GM23248 (cell line): ENCODE data around the gene HRK. TPM values are rescaled to one million over a fixed set of nuclear protein-coding genes. Genes with fewer than 3 reads are reported as not detected.

ENCODE experiments used
- DNase-seq: peaks from one replicate; pipeline ENCODE4 v3.0.0-alpha.2; 2015
- H2AFZ ChIP-seq: fragments of 200-600 bp; sonication (generic); 2 replicates; pipeline ENCODE4 v1.6.1; 2016; ENCODE audit warnings: antibody characterized with exemption
- H3F3A ChIP-seq: fragments of 200-600 bp; sonication (generic); 2 replicates; pipeline ENCODE4 v1.6.1; 2016; ENCODE audit warnings: mild to moderate bottlenecking, antibody characterized with exemption, mixed run types; ENCODE audit not compliant: insufficient read depth
- H3K27ac ChIP-seq: fragments of 200-600 bp; sonication (generic); 2 replicates; pipeline ENCODE4 v1.5.1; 2016; ENCODE audit warnings: mild to moderate bottlenecking
- H3K27me3 ChIP-seq: fragments of 200-600 bp; sonication (generic); replicated peaks from 2 replicates; pipeline ENCODE4 v1.6.1; 2016; ENCODE audit warnings: mild to moderate bottlenecking; ENCODE audit not compliant: insufficient read depth
- H3K36me3 ChIP-seq: fragments of 200-600 bp; sonication (generic); 2 replicates; pipeline ENCODE4 v1.6.1; 2016; ENCODE audit warnings: low read depth, mild to moderate bottlenecking
- H3K4me1 ChIP-seq: fragments of 200-600 bp; sonication (generic); 2 replicates; pipeline ENCODE4 v1.6.1; 2016; ENCODE audit warnings: mild to moderate bottlenecking; ENCODE audit not compliant: insufficient read depth
- H3K4me2 ChIP-seq: fragments of 200-600 bp; sonication (generic); one replicate; pipeline ENCODE4 v1.6.1; 2016; ENCODE audit warnings: mild to moderate bottlenecking; ENCODE audit not compliant: unreplicated experiment
- H3K4me3 ChIP-seq: fragments of 200-600 bp; sonication (generic); 2 replicates; pipeline ENCODE4 v1.5.1; 2016; ENCODE audit warnings: mild to moderate bottlenecking
- H3K79me2 ChIP-seq: fragments of 200-600 bp; sonication (generic); 2 replicates; pipeline ENCODE4 v1.6.1; 2016; ENCODE audit warnings: mild to moderate bottlenecking; ENCODE audit not compliant: insufficient read depth
- H3K9ac ChIP-seq: fragments of 200-600 bp; sonication (generic); 2 replicates; pipeline ENCODE4 v1.6.1; 2016; ENCODE audit warnings: mild to moderate bottlenecking
- H3K9me2 ChIP-seq: fragments of 200-600 bp; sonication (generic); 2 replicates; pipeline ENCODE4 v1.6.1; 2016; ENCODE audit warnings: mixed run types, mild to moderate bottlenecking, moderate library complexity; ENCODE audit not compliant: insufficient read depth
- H3K9me3 ChIP-seq: fragments of 200-600 bp; sonication (generic); one replicate; pipeline ENCODE4 v1.6.1; 2017; ENCODE audit warnings: low read depth
- H4K20me1 ChIP-seq: fragments of 200-600 bp; sonication (generic); 2 replicates; pipeline ENCODE4 v1.6.0; 2016; ENCODE audit not compliant: insufficient read depth
- EZH2 ChIP-seq: fragments of 200-600 bp; sonication (generic); IDR thresholded peaks from 2 replicates; pipeline ENCODE4 v1.6.1; 2018; ENCODE audit warnings: antibody characterized with exemption, mild to moderate bottlenecking; ENCODE audit not compliant: insufficient read depth, poor library complexity, severe bottlenecking
- EZH2phosphoT487 ChIP-seq: fragments of 200-600 bp; sonication (generic); IDR thresholded peaks from 2 replicates; pipeline ENCODE4 v1.6.1; 2018; ENCODE audit warnings: antibody characterized with exemption, moderate library complexity, mild to moderate bottlenecking, low read depth; ENCODE audit not compliant: insufficient read depth
- WGBS, 2 experiments: methylation state at CpG; one replicate each; pipeline ENCODE4 v1.1.6; 2015 to 2017; ENCODE audit warnings: low lambda C conversion rate in 2 of 2, low coverage in 1 of 2; ENCODE audit errors: missing lambda C conversion rate in 2 of 2; 5-methylcytosine and 5-hydroxymethylcytosine counted together
- in situ Hi-C: fragments of 300-500 bp; cut with MboI; formaldehyde crosslinking; loops from 2 replicates; pipeline ENCODE4 v1.15.0; 2020
- polyA plus RNA-seq: library from polyadenylated mRNA; unstranded; fragments of >200 nt; fragmentation: Nextera tagmentation; extraction: Ambion mirVana; gene quantifications from 2 replicates; pipeline ENCODE4 v1.2.1, GENCODE V29; 2016
- total RNA-seq: library from RNA; depleted of rRNA; stranded (reverse); fragments of >200 nt; shearing (Covaris generic); gene quantifications from 2 replicates; pipeline ENCODE4 v1.2.3, GENCODE V29; 2014

The HRK gene
- total and polyA plus RNA-seq, 2 experiments from 2014 or later: not detected

- Histone ChIP-seq H3F3A (no peaks in the 10 kb centered on the region), H2AFZ (peak overlapping the region; percentile 68)
These were observed 2.4 kb downstream of the HRK start for GRCh38 chr12:116878567-116879508.

GRCh38 chr12:116876151-116876869 lies 4.9 kb downstream of the HRK start:
- H3K4me2 ChIP-seq: no peak overlapping the region
- no peaks in the 10 kb centered on the region for H3K9me3 ChIP-seq
- no peaks in the 10 kb centered on the region for H4K20me1 ChIP-seq
- no peak overlapping the region for H3K9ac ChIP-seq
- 0 out of 2 replicates have a peak, but pooled peaks cover 3% of the 10 kb centered on the region for H3K4me1 ChIP-seq
- H3F3A ChIP-seq: no peaks in the 10 kb centered on the region
- H3K9me2 ChIP-seq: no peaks in the 10 kb centered on the region
- H3K27me3 ChIP-seq: peaks cover 56% of the 10 kb centered on the region
- no peak overlapping the region for H3K27ac ChIP-seq
- WGBS, 2 experiments: 2% methylated on average over 12 to 19 of the region's 19 CpGs
- in situ Hi-C loops: no loop called here
- H3K36me3 ChIP-seq: no peaks in the 10 kb centered on the region
- TF ChIP-seq EZH2 (no peak), EZH2phosphoT487 (no peak)
- H3K79me2 ChIP-seq: no peaks in the 10 kb centered on the region
- no peak overlapping the region for H3K4me3 ChIP-seq
- no peak for DNase-seq
- H2AFZ ChIP-seq: no peak overlapping the region

More at GRCh38 chr12:116878567-116879508, 2.4 kb downstream of the HRK start:
- Histone ChIP-seq H3K4me1 (0 out of 2 replicates have a peak, but pooled peaks cover 3% of the 10 kb centered on the region), H3K9me3 (no peaks in the 10 kb centered on the region), H3K36me3 (no peaks in the 10 kb centered on the region), H3K4me2 (peak overlapping the region; percentile 78), H4K20me1 (no peaks in the 10 kb centered on the region), H3K9ac (no peak overlapping the region), H3K9me2 (no peaks in the 10 kb centered on the region), H3K79me2 (no peaks in the 10 kb centered on the region), H3K4me3 (peak overlapping the region; percentile 58), H3K27ac (no peak overlapping the region), H3K27me3 (peaks cover 81% of the 10 kb centered on the region)
- TF ChIP-seq EZH2phosphoT487: 0 out of 2 replicates have a peak, but pooled peaks have one; percentile 49
- TF ChIP-seq EZH2: peak; percentile 92
- peak; percentile 26 for DNase-seq
- in situ Hi-C loops: no loop called here
- WGBS, 2 experiments: 9 to 10% methylated on average over 36 to 55 of the region's 55 CpGs

- in situ Hi-C loops: no loop called here
- H3F3A ChIP-seq: no peaks in the 10 kb centered on the region
- TF ChIP-seq EZH2phosphoT487: no peak
- no peak for TF ChIP-seq EZH2
- H3K4me2 ChIP-seq: no peak overlapping the region
- H3K9me3 ChIP-seq: no peaks in the 10 kb centered on the region
- DNase-seq: no peak
- H3K9ac ChIP-seq: no peak overlapping the region
- H4K20me1 ChIP-seq: no peaks in the 10 kb centered on the region
- no peaks in the 10 kb centered on the region for H3K9me2 ChIP-seq
- no peak overlapping the region for H3K27ac ChIP-seq
- no peak overlapping the region for H3K4me3 ChIP-seq
- peaks cover 41% of the 10 kb centered on the region for H3K27me3 ChIP-seq
- WGBS, 2 experiments: 70 to 75% methylated on average over 4 of the region's 4 CpGs
- H3K79me2 ChIP-seq: no peaks in the 10 kb centered on the region
- H2AFZ ChIP-seq: no peak overlapping the region
- no peaks in the 10 kb centered on the region for H3K36me3 ChIP-seq
- H3K4me1 ChIP-seq: no peaks in the 10 kb centered on the region
These were observed 6.8 kb downstream of the HRK start for GRCh38 chr12:116874324-116874995.

GRCh38 chr12:116870306-116870705 lies 10.9 kb downstream of the HRK start:
- H3K9me3 ChIP-seq: no peaks in the 10 kb centered on the region
- no peaks in the 10 kb centered on the region for H3K9me2 ChIP-seq
- H2AFZ ChIP-seq: no peak overlapping the region
- peaks cover 12% of the 10 kb centered on the region; the same call in 1 of the 2 replicates for H3K27me3 ChIP-seq
- H3K4me2 ChIP-seq: no peak overlapping the region
- peaks cover under 1% of the 10 kb centered on the region; the same call in 1 of the 2 replicates for H3K4me1 ChIP-seq
- no peaks in the 10 kb centered on the region for H3K79me2 ChIP-seq
- TF ChIP-seq EZH2 (no peak), EZH2phosphoT487 (no peak)
- H3K9ac ChIP-seq: no peak overlapping the region
- no peaks in the 10 kb centered on the region for H3K36me3 ChIP-seq
- no peak for DNase-seq
- in situ Hi-C loops: no loop called here
- 50 to 55% methylated on average over 4 of the region's 4 CpGs for WGBS, 2 experiments
- no peaks in the 10 kb centered on the region for H4K20me1 ChIP-seq
- no peak overlapping the region for H3K27ac ChIP-seq
- H3K4me3 ChIP-seq: no peak overlapping the region
- no peaks in the 10 kb centered on the region for H3F3A ChIP-seq
